Activated CD4-positive, alpha-beta T cell treated with anti-CD3 and anti-CD28 coated beads, Interleukin-2, amount 50 U/mL, for 1 hour (primary cell): Measurements from ENCODE around the gene PDLIM4.

Experiments used
- DNase-seq: peaks from one replicate; pipeline ENCODE4 v3.0.0-alpha.2; 2020

The PDLIM4 gene

GRCh38 chr5:132254321-132254977, 3.0 kb upstream of the PDLIM4 start:
- no peak for DNase-seq

DNA sequence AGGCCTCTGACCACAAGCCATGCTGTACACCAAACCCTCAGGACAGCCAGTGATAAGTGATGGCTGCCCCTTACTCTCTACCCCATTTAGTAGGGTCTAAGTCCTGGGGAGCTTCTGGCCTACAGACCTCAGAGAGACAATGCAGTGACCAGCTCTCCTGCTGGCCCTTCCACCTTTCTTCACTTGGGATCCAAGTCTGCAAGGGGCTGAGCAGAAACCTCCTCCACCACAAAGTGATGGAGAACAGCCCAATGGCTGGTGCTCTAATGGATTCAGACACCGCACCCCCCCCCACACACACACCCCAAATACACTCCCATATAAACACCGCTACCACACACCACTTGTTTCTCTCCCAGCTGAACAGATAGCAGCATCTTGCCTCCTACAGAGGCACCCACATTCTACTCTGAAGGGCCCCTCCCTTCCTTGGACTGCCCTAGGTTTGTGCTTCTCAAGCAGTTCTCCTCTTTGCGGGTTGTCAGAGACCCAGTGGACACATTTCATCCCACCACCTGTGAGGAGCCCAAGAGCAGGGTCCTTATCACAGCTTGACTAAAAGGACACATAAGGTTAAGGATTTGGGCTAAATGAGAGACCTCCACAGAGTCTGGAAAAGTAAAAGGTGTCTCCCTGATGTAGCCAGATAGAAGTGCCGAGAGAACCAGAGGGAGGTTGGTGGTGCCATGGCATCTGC, 1.3 kb upstream of the PDLIM4 start:
- no peak for DNase-seq

DNA sequence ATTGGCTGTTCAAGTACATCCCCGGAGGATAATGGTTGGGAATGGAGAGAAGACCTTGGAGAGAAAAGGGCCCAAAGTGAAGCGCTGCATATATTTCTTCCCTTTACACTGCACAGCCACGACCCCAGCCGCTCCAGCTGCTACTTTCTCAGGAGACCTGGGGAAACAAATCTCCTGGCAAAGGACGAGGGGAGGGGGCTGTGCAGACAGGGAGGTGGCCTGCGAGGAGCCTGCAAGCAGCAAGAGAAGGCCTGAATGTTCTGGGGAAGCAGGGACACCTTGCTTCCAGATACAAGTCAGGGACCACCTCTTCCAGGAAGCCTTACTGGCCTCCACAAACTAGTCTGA, 739 bp upstream of the PDLIM4 start:
- DNase-seq = no peak

DNA sequence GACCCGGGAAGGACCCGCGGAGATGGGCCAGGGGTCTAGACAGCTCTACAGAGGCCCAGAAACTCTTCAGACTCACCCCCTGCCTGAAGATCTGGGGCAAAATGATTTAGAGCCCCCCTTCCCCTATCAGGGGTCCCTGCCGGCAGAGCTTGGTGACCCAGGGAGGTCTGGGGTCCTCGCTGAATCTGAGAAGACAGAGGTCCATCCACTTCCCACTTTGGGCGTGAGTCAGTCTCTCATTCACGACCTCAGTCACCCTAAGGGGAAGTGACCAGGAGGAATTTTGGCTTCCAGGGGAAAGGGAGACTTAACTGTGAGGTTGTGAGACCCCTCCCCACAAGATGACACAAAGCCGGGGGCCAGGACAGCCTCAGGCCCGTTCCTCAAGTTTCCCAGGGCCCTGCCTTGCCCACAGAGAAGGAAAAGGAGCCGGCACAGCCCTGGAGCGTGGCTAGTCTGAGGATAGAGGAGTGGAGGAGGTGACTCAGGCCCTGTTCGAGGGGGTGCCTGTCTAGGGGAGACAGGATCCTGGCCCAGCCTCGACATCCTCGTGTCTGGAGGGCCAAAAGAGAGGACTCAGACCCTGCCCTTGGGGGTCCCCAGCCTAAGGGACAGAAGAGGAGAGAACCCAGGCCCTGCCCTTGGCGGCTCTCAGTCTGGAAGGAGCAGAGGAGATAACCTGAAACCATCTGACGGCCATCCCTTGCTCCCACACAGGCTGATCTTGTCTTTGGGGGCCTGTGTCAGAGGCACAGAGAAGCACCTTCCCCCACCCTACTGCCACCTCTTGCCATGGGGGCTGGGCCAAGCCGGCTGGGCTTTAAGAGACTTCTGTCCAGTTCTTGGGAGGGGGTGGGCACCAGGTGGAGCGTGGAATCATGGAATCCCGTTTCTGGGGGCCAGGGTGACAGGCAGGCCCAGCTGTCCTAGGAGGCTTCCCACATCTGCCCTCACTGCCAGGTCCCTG, 889 bp downstream of the PDLIM4 start:
- no peak for DNase-seq

DNA sequence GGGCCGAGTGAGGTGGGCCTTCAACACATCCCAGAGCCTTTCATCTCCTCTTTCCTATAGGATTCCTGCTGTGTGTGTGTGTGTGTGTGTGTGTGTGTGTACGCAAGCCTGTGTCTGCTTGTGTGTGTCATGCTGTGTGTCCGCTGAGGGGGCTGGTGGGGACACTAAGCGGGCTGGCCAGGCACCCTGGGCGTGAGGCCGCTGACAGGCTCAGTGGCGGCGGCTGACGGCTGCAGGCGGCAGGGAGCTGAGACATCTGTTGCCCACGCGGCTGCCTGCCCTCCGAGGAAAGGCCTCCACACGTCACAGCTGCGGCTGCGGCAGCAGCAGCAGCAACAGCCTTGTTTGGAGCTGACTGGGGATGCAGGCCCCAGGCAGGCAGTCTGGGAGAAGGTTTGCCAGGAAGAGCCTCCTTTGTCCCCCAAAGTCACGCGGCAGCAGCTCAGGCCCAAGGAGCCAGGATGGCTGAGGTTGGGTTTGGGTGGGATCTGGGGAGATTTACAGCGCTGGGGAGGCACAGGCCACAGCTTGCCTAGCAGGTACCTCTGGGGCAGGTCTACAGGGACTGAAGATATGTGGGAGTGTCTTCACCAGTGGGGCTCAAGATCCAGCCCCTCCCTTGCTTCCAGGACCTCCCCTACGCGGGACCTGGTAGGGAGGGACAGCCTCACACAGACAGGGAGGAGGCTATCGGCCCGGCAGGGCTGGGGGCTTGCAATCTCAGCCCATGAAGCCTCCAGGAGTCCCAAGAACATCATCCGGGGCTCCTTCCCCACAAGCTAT, 1.8 kb downstream of the PDLIM4 start:
- no peak for DNase-seq

GRCh38 chr5:132260051-132260450, 2.6 kb downstream of the PDLIM4 start:
- DNase-seq = no peak

DNA sequence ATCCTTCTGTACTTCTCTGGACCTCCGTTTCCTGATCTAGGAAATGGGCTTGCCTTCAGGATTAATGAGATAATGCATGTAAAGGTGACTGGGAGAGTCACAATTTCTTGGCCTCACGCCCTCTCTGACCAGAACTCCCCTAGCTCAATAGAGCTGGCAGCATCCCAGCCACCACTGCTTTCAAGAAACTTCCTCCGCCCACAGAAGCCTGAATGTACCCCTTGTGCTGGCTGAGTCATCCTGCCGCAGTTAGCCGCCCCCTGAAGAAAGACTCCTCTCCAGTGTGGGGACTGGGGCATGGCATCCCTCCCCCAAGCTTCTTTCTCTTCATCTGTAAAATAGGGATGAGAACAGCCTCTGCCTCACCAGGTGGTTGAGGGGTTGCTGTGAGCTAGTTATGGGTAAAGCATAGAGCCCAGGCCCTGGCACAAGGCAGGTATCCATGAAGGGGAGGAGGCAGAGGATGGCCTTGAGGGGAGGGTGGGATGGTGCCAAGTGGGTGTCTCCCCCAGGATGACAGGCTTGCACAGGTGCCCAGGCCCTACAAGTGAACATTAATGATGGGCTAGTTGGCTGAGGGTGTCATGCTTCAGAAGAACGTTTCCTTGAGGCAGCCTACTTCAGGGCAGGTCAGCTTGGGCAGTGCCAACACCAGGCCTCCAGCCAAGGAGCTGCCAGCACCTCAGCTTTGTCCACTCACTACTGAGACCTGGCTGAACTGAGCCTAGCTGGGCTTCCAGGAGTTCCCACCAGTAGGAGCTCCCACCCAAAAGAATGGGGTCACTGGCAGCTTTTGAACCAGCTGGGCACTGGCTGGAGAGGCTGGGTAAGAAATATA, 3.4 kb downstream of the PDLIM4 start:
- no peak for DNase-seq

DNA sequence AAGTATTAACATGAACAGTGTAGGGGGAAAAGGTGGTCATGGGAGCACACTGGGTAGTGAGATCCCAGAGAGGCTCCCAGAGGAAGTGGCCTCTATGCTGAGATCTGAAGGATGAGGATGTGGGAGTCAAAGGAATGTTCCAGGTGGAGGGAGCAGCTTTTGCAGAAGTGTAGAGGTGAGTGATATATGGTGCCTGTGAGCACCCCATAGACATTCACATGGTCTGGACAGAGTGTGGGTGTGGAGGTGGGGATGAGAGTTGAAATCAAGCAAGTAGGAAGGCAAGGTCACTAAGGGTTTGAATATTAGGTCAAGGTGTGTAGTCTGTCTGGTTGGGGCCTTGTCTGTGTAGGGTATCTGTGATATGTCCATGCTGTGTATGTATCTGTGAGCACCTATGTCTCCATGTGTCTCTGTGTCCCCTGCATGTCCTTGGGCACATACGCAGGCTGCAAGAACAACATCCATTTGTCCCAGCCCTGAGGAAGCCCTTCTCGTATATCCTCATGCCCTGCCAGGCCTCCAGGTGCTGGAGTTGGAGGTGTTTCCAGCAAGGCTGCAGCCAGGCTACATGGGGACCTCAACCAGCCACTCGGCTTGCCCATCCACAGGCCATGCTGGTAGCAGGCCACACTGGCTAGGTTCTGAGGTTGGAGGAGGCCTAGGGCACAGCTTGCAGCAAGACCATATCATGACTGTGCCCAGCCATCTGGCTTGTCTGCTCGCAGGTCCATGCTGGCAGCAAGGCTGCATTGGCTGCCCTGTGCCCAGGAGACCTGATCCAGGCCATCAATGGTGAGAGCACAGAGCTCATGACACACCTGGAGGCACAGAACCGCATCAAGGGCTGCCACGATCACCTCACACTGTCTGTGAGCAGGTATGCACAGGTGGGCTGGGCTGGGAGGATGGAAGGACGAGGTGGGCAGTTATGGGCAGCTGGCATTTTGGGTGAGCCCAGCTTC, 4.7 kb downstream of the PDLIM4 start:
- DNase-seq = no peak

- DNase-seq = no peak
Measured at GRCh38 chr5:132262882-132263547, 5.5 kb downstream of the PDLIM4 start.

GRCh38 chr5:132263548-132264261, 6.2 kb downstream of the PDLIM4 start:
- DNase-seq = no peak

- no peak for DNase-seq
Measured at GRCh38 chr5:132264546-132265335, 7.2 kb downstream of the PDLIM4 start.

DNA sequence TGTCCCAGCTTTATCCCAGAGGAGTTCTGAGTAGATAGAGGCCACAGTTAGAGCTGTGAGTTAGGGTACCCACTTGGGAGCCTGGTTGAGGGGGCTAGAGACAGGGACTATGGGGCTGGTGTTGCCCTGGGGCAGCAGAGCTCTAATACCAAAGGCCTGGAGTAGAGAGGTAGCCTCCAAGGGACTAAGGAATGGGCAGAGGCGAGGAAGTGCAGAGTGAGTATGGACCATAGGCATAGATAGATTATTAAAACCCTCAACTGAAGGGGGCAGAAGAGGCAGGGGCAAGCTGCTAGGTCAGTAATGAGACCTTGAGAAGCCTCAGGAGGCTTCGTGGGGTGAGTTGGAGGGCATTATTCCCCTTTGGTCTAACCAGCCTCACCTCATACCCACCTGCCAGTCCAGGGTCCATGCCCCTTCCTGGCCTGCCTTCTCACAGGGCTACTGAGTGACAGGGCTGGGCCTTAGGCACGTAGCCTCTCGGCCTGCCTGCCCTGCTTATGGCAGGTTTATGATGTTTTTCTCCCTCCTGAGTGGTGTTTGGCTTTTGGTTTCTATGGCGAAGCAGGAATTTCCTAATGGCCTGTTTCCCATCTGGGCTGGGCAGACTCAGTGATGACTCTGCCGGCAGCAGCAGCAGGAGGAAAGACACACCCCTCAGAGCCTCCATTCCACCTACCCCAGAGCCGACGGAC, 8.0 kb downstream of the PDLIM4 start:
- no peak for DNase-seq

DNA sequence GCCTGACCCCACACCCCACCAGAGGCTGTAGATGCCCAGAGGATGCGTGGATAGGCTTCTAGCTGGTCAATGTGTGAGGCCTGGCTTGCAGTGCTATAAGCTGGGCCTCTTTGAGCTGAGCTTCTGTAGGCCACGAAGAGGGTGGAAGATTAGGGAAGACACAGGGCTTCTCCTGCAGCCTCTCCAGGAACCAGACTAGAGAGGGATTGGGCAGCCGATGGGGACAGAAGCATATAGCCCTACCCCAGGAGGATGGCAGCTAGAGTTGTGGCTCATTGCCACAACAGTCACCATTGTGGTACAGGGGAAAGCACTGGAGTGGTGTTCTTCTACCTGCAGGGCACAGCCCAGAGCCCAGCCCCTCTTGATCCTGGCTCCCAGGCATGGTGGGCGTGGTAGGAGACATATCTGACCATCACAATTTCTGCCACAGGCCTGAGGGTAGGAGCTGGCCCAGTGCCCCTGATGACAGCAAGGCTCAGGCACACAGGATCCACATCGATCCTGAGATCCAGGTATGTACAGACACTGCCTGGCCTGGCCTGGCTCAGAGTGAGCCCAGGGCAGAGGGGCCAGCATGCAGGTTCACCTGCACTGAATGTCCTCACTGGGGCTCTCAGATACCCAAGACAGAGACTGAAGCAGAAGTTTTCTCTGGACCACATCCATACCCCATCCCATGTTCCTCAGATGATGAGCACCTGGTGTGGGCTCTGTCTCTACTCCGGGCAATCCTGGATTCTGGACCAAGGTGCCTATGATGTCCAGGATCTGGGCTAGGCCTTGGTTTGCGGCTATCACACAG, 8.7 kb downstream of the PDLIM4 start:
- DNase-seq = no peak

DNA sequence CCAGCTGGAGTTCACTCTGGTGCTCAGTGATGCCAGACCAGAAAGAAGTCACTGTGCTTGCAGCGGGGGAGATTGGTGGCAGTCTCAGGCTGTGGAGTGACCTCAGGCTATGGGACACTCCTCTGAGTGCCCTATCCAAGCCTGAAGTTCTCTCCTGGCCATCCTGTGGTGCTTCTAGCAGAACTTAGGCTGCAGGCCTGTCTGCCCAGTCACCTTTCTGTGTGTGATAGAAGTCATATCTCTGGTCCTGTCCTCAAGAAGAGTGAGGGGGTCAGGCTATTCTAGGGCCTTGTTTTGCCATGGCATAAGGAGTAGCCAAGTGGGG, 9.3 kb downstream of the PDLIM4 start:
- no peak for DNase-seq

DNA sequence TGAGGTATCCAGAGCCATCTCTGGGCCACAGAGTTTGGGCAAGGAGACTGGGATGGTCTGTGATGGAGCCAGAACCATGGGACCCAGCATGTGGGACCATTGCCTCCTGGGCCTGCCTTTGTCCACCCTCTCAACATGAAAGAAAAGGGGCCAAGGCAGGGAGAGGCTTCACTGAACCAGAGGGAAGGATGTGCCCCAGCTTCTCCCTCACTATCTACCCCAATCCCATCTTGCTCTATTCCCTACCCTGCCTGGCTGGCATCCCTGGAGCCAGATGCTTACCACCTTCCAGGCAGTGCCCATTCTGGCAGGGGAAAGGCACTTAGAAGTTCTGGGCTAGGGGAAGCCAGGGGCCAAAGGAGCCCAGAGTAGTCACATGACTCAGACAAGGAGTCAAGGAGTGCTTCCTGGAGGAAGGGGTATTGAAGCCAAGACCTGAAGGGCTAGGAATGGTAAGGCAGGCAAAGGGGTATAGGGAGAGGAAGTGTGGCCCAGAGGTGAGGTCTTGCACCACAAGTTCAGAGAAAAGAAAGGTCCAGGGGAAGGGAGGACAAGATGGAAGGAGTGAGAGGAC, 9.8 kb downstream of the PDLIM4 start:
- no peak for DNase-seq

DNA sequence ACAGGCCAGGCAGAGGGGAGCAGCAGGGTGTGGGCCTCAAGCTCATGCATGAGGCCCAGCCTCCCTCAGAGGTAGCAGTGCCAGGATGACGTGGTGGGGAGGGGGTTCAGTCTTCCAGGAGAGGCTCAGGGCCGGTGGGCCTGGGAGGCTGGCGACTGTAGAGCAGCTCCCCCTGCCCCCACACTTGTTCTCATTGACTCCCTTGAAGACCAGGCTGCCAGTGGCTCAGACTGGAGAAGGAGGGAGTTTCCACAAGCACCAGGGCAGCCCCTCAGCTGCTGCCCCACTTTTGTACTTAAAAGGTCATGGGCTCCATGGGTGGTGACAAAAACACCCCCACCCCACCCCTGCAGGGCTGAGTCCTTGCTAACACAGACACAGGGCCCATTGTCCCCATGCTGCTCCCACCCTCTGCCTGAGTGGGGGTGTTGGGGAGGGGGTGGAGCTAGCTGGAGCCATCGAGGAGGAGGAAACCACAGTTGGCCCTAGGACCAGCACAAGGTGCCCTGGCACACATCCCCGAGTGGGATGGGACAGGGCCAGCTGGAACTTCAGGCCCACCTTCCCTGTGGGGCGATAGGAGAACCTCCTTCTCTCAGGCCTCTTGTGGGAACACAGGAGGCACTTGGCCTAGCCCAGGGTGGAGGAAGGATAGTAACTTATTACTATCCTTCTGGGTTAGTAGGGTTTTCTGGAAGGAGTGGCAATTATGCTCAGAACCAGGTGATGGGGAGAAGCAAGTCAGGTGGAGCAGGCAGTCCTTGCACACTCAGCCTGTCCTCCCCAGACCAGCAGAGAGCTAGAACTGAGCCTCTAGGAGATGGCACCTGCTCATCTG, 10.7 kb downstream of the PDLIM4 start:
- no peak for DNase-seq
